Inferior parietal cortex (tissue), 1 donor: ENCODE measurements around the gene JCAD.
A peak's percentile ranks its signal among the peaks of the same experiment; 100 is the strongest.
"Not testable (repeated sequence)": the region's sequence is repeated elsewhere in the genome, so short reads cannot be mapped to it uniquely, and the experiment has no call there.

Experiments
- DNase-seq: peaks from one replicate; pipeline ENCODE4 v3.0.0-alpha.2; 2016; ENCODE audit errors: extremely low spot score

Gene JCAD, protein sequence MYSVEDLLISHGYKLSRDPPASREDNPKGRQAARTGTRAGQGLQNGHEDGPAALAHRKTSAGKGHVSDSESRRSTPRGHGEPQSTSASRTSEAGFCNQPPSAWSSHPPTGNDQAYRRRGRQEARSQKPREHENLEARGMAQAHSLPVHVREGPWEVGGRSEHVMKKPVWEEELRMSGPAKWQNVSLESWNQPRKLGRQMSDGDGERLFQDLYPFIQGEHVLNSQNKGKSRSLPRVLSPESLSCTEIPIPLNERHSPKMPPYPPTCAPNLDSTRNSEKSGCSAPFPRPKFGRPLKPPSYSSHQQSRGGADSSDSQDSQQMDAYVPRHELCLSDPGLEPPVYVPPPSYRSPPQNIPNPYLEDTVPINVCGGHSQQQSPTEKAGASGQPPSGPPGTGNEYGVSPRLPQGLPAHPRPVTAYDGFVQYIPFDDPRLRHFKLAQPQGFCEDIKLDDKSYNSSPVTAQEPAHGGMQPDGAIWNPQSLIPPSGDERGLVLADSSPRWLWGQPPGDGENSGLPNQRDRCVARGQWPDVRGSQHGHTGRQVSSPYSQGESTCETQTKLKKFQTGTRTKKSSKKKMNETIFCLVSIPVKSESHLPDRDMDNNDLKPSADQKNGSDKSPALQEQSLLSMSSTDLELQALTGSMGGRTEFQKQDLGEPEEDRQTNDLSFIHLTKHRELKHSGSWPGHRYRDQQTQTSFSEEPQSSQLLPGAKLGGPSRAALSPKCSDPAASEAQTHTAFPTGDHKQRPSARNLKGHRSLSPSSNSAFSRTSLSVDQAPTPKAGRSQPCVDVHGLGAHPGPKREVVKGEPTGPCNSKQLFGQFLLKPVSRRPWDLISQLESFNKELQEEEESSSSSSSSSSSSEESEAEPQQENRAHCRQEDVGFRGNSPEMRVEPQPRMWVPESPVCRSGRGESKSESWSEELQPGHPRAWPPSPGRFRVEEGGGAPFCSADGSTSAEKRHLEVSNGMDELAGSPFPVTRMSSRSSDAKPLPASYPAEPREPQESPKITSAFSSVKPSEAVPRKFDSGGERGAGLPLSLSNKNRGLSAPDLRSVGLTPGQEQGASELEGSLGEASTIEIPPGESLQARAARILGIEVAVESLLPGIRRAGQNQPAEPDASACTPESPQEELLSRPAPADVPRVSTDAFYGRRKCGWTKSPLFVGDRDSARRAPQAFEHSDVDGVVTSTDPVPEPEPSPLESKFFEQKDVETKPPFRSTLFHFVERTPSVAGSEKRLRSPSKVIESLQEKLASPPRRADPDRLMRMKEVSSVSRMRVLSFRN (N-terminal part only)

DNA sequence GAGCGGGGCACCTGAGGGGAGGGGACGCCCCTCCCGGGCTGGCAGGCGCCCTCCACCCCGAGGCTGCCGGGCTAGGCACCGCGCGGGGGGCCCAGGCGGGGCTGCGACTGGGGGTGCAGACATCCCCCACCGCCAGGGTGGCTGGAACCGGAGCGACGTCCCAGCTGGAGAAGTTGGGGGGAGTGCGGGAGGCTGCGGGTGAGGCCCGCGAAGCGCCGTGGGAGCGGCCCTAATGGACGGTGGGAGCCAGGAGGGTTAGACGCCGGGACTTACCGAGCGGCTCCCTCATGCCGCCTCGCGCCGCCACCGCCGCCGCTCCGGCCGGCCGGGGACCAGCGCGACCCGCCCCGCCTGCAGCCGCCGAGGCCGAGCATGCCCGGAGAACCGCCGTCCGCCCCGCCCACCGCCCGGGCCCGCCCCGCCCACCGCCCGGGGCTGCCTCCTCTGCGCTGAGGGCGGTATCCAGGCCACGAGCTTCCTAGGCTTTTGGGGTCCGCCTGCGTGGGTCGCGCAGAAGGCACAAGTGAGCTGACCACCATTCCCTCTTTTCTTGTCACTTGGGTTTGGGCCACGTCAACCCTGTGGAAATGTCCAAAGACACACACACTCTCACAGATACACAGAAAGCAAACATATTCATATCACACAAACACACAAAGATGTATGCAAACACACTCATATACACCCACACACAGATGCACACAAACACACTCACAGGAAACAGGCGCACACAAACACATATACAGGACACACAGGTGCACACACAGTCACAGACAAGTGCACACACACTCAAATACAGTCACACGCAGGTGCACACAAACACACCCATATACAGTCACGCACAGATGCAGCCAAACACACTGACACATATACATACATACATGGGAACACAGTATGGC lies at the start of gene JCAD:
JCAD (minus strand) TSS at position 378 of the 899 bp plus-strand sequence. CDS start 11,774 bp downstream, outside the sequence.
- DNase-seq: peak; percentile 19

DNA sequence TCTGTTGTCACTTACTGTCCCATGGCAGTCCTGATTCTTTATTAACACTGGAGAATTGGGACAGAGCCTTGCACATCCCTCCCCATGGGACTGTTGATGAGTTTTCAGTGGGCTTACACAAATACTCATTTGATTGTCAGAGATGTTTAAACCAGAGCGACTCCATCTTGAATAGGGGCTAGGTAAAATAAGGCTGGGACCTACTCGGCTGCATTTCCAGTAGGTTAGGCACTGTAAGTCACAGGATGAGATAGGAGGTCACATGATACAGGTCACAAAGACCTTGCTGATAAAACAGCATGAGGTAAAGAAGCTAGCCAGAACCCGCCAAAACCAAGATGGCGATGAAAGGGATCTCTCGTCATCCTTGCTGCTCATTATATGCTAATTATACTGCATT lies 47.6 kb upstream of the JCAD start:
- DNase-seq: no peak

DNA sequence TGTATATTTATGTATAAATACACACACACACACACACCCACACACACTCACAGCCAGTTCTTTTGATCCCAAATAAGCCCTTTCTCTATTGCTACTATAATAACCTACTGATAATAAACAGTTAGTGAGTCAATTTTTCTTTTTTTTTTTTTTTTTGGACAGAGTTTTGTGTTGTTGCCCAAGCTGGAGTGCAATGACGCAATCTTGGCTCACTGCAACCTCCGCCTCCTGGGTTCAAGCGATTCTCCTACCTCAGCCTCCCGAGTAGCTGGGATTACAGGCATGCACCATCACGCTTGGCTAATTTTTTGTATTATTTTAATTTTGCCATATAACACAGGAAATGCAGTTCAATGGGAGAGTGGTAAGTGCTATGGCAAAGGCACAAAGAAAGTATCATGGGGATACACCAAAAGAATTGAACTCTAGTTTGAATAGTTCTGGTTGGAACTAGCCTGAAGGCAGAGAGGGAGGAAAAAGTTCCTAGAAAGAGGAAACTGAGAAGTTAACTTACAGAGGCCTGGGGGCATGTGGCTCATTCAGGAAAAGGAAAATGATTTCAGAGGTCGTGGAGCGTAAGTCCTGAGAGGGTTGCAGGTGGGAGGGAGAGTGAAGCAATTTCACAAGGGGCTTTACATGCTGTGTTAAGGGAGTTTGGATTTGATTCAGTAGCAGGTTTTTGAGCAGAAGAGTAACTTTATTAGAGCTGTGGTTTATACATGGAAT lies 44.4 kb upstream of the JCAD start:
- no peak for DNase-seq

DNA sequence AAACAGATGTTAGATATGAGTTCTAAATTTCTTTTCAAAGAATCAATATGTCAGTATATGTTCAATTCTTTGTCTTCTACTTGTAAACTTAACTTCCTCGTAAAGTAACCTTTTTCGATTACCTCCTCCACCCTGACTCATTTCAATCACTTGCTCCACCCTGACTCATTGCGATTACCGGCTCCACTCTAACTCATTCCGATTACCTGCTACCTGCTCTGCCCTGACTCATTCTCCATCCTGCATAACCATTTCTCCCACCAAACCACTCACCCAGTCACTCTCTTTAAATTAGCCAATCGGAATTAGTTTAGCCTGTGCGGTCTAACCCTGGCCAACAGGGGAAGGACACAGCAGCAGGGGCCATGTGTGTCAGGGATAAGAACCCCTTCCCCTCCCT lies 40.3 kb upstream of the JCAD start:
- DNase-seq: not testable (repeated sequence)

DNA sequence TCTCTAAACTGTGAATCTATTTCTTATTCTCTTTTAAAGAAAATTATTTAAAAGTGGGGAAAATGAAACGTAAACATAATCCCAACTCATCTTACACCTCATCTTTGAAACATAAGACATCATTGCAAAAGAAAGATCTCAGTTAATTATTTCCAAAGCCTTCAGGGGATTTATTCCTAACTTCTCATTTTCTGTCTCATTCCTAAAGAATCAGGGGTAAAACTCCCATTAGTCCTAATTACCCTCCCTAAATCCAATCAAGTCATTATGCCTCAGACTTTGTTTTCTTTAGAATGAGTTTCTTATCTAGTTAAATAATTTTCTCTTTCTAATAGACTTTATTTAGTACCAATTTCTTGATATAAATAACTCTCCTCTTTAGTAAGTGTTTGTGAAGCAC lies 39.7 kb upstream of the JCAD start:
- DNase-seq: no peak

DNA sequence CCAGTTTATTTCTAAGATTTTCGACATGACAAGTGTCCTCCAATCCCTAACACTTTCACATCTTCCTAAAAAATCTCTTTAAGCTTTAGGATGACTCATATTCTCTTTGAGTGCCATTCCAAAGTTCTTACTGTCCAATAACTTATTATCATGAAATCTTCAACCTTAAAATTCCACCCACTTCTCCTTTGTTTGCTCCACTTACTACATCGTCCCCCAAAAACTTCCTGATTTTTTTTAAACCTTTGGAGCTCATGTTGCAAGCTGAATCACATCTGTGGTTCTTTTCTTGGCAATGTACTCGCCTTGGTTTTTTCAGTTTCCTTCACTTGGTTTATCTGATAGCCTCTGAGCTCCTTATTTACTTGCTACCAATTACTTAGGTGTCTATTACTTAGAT lies 39.2 kb upstream of the JCAD start:
- DNase-seq: no peak

DNA sequence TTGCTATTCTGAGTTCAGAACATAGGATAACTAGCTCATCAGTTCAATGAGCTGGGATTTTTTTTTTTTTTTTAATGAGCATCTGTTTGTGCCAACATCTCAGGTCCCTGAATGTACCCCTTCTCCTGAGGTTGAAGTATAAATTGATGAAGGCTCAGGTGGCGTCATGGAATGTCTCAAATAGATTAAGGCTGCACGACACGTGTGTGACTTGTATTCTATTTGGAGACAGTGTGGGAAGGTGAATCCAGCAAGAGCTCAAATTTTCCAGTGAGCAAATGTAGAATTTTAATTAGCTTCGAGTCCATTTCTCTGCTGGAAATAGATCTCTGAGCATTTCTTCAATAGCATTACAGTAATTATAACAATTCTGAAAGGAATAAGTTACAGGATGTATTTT lies 37.2 kb upstream of the JCAD start:
- no peak for DNase-seq

DNA sequence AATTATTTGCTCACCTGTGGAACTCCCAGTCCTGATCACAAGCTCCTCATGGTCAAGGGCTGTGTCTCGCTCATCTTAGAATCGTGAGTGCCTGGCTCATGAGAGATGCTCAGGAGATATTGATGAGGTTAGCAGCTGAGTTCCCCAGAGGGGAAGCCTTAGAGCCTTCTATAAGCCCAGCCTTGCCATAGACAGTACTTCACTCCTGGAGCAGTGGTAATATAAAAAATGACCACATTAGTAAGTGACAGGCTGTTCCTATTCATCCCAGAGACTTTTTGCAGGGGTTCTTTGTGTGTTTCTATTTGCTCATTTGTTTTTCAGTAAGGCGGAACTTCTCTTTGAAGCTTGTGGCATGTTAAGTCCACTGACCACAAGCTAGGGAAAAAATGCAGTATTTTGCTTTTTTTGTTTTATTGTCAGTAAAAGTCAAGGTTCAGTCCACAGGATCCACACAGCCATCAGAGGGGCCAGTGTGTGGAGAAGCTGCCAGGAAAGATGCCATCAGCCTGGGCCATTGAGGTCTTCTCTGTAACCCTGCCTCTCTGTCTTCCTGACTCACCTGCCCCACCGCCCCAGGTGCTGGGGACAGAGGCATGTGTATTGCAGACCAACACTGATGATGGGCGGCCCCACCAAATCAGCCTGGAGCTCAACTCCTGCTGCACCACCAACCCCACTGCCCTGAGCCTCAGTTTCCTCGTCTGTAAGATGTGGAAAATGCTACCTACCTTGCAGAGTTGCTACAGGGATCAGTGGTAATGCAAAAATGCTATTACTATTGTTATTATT lies 36.4 kb upstream of the JCAD start:
- DNase-seq: no peak

DNA sequence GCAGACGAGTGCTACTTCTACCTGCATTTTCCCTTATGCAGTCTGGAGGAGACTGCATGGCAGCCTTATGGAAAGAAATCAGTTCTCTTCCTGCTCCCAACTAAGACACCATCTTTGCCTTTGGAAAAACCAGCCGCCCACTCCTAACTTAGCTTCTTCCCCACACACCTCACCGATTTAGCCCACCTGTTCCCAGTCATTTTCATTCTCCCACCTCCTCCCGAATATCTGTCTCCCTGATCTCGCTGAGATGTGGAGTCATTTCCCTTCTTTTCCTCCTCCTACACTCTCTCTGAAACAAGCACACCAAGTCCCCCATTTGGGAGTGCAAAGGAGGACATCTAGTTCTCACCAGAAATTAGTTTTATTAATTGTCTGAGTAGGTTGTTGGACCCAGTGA lies 35.2 kb upstream of the JCAD start:
- DNase-seq: no peak

DNA sequence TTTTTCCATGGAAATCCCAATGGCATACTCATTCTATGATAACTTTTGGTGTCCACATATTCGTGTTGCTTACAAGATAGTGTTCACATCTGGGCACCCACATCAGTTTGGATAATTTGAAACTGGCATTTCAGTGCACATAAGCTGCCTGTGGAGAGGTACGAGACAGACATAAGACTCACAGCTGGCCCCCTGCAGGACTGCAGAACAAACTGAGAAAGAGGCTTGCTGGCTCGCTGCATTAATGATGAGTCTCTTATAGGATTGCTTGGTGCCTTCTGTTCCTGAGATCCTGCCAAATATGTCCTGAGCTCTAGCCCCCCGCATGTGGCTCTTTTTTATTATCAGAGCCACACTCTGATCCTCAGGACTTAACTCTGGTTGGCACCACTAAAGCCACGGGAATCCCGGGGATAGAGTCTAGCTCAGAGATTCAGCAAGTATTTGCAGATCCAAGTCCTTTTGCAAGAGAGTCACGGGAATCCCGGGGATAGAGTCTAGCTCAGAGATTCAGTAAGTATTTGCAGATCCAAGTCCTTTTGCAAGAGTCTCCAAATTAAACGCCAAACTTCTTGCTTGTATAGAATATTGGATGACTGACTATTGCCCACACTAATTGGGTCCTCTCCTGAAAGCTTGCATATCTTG lies 34.0 kb upstream of the JCAD start:
- no peak for DNase-seq

DNA sequence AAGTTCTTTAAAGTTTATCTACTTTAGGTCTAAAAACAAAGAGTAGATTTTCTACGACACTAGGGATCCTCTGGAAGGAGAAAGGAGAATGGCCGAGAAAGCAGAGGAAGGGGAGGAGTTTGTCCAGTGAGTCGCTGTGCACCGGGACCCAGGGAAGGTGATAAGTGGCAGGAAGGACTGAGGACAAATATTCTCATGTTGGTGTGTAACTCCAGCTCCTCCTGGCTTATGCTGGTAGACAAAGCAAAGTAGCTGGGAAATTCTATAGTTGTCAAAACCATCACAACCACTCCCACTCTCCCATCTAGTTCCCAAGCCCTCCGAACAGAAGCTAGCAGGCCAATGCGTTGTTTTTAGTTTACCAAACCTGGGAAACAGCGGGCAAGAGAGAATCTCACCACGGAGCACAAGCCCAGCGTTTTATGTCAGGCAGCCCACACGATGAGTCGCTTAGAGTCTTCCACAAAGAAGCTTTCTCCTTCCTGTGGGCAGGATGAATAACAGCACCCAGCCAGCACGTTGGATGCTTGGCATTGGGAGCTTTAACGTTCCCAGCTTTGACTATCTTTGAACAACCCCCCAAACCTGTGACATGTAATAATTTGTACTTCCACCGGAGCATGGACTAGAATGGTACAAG lies 32.9 kb upstream of the JCAD start:
- no peak for DNase-seq

DNA sequence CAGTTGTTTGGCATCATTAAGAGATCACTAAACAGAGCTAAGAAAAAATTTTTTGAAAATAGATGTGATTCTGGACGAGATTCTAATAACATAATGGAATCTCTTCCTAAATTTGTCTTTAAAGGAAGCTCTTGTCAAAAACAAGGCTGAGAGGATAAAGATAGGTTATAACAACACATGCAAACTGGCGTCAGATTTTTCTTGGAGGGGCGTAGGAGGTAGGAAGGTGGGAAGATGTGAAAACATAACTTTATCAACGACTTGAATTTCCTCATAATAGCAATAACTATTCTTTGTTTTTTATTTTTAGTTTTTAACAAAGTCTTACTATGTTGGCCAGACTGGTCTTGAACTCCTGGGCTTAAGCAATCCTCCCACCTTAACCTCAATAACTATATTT lies 31.8 kb upstream of the JCAD start:
- DNase-seq: no peak

DNA sequence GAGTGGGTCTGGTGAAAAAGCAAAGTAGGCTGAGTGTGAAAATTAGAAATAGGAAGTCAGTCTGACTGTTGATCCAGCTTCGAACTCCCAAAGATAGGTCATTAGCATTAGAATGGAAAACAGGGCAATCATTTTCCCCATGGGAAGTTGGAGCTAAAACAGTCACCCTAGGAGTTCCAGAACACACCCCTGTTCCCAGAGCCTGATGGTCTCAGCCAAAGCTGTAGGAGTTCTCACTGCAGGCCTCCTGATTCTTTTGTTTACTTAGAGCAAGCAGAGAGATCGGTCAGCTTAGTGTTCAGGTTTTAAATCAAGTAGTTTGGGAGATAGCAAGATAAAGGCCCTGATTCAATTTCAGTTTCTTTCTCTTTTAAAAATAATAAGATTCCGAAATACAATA lies 28.8 kb upstream of the JCAD start:
- DNase-seq: no peak

DNA sequence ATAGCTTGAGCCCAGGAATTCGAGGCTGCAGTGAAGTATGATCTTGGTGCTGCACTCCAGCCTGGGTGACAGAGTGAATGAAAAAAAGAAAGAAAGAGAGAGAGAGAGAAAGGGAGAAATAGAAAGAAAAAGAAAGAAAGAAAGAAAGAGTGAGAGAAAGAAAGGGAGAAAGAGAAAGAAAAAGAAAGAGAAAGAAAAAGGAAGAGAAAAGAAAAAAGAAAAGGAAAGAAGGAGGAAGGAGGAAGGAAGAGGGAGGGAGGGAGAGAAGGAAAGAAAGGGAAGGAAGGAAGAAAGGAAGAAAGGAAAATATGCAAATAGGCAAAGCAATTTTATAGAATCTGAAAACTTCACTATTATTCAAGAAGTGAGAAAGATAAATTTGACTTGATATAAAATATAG lies 24.5 kb upstream of the JCAD start:
- DNase-seq: no peak

DNA sequence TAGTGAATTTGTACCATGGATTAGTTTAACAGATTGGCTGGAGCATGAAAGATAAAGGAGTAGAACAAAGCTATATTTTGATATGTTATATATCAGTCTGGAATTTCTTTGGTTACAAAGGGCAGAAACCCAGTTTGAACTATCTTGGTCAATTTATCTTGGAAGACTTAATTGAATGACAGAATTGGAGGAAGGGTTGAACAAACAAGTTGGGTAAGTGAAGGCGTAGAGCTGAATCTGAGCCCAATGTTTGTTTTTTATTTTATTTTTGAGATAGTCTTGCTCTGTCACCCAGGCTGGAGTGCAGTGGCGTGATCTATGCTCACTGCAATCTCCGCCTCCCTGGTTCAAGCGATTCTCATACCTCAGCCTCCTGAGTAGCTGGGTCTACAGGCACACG lies 21.8 kb upstream of the JCAD start:
- DNase-seq: no peak

DNA sequence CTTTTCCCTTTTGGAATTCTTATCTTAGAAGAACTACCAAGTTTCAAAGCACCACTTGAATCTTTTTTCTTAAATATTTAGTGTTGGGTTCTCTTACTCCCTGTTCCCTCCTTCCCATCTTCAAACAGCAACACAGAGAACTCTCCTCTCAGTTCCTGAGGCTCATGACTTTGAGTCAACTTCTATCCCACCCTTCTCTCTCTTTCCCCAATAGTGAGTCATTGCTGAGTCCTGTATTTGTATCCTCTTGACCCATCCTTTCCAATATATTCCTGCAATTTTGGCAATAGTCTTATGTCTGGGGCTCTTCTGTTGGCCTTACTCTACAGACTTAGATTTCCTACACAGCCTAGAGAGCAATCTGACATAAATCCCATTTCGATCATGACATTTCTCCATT lies 20.8 kb upstream of the JCAD start:
- DNase-seq: no peak

DNA sequence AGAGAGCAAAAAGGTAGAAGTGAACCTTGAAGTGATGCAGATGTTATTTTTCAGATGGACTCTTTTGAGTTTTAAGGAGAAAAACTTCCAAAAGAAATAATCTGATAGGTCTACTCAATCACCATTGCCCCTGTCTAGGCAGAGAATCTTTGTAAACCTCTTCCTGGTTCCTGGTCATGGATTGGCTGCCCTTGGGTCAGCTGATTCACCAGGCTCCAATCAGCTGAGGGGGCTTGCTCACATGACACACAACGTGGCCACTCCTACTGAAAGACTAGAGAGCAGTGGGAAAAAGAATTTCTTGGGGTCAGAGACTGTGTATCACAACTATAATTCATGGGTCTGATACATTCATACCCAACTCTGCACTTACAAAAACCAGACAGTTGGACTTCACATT lies 20.0 kb upstream of the JCAD start:
- DNase-seq: no peak

DNA sequence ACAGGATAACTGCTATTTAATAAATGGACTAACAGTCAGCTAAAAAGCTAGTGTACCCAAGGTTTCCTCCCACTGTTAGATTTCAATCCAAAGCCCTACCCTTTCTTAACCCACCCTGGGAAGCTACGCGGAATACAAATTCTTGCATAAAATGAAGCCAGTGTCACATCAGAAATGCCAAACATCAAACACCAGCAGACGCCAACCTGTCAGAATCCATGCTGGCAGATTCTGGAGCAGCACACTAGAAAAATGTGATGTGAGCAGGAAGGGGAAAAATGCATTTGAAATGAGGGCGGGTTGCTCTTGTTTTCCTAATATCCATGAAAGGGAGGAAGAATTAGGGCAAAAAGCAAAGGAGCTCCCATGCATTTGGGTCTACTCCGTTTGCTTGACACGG lies 16.1 kb upstream of the JCAD start:
- no peak for DNase-seq

DNA sequence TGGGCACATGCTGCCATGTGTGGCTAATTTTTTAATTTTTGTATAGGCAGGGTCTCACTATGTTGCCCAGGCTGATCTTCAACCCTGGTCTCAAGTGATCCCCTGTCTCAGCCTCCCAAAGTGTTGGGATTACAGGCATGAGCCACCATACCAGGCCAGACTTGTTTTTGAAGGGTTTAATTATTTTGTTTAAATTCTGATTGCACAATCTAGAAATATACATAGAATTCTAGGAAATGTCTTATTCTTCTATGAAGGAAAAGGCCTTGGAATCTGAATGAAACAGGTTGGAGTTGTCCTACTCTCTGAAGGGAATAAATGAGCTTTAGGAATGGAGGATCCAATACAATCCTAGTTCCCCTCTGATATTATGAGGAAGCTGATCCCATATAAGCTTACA lies 15.5 kb upstream of the JCAD start:
- DNase-seq: no peak
